VCaP (cell line): ENCODE measurements around the gene FIS1.
A peak's percentile ranks its signal among the peaks of the same experiment; 100 is the strongest.

Experiments used
- H3K27ac ChIP-seq: fragments of 450-650 bp; 2 replicates; pipeline ENCODE4 v1.5.1; 2017
- TF ChIP-seq, protein P1 (sequence below): fragments of 450-650 bp; conservative IDR thresholded peaks from 2 replicates; pipeline ENCODE4 v1.5.1; 2017; ENCODE audit warnings: mild to moderate bottlenecking, moderate library complexity

FIS1 gene

DNA sequence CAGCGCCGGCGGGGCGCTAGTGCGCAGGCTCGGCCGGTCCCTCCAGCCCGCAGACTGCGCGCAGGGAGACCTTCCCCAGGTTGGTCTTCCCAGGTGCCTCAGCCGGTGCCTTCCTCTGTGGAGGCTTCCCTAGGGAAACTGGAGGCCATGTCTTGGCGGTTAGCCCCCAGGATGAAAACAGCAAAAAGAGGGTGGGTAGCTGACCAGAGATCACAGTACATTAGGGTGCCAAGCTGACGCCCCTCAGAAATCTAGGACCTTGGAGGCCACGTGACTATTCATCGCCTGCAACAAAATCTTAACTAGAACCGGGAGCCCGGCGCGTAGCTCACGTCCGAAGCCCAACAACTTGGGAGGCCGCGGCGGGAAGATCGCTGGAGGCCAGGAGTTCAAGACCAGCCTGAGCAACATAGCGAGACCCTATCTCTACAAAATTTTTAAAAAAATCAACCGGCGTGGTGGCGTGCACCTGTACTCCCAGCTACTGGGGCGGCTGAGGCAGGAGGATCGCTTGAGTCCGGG, 327 bp upstream of the FIS1 start:
- TF ChIP-seq, protein P1, sequence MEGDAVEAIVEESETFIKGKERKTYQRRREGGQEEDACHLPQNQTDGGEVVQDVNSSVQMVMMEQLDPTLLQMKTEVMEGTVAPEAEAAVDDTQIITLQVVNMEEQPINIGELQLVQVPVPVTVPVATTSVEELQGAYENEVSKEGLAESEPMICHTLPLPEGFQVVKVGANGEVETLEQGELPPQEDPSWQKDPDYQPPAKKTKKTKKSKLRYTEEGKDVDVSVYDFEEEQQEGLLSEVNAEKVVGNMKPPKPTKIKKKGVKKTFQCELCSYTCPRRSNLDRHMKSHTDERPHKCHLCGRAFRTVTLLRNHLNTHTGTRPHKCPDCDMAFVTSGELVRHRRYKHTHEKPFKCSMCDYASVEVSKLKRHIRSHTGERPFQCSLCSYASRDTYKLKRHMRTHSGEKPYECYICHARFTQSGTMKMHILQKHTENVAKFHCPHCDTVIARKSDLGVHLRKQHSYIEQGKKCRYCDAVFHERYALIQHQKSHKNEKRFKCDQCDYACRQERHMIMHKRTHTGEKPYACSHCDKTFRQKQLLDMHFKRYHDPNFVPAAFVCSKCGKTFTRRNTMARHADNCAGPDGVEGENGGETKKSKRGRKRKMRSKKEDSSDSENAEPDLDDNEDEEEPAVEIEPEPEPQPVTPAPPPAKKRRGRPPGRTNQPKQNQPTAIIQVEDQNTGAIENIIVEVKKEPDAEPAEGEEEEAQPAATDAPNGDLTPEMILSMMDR, result no peak
- peak overlapping the region; percentile 98 for H3K27ac ChIP-seq

DNA sequence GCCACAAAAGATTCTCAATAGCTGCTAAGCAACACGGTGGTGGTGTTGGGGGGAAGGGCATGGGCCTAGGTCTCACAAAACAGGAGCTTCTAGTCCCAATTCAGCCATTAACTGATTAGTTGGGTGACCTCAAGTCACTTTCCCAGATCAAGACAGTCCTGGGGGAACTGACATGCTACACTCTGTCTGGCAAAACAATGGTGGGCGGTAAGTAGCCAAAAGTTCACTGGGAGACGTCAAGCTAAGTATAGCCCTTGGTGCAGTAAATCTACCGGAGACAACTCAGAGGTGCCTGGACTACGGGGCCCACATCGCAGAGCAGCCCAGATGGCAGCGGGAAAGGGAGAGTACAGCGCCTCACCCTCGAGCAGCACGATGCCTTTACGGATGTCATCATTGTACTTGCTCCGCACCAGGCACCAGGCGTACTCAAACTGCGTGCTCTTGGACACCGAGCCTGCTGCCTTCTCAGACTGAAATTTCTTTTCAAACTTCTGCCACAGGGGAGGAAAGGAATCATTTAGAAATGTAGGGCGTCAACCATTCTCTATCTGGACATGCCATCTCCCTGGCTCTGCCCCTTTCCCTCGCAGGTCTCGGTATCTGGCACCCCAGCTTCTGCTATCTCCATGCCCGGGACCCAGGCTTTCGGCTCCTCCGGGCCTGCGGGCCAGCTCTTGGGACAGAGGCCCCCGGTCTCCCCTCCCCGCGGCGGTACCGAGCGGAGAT, 1.1 kb downstream of the FIS1 start:
- H3K27ac ChIP-seq, result peak overlapping the region; percentile 98
- TF ChIP-seq, protein P1, result no peak

DNA sequence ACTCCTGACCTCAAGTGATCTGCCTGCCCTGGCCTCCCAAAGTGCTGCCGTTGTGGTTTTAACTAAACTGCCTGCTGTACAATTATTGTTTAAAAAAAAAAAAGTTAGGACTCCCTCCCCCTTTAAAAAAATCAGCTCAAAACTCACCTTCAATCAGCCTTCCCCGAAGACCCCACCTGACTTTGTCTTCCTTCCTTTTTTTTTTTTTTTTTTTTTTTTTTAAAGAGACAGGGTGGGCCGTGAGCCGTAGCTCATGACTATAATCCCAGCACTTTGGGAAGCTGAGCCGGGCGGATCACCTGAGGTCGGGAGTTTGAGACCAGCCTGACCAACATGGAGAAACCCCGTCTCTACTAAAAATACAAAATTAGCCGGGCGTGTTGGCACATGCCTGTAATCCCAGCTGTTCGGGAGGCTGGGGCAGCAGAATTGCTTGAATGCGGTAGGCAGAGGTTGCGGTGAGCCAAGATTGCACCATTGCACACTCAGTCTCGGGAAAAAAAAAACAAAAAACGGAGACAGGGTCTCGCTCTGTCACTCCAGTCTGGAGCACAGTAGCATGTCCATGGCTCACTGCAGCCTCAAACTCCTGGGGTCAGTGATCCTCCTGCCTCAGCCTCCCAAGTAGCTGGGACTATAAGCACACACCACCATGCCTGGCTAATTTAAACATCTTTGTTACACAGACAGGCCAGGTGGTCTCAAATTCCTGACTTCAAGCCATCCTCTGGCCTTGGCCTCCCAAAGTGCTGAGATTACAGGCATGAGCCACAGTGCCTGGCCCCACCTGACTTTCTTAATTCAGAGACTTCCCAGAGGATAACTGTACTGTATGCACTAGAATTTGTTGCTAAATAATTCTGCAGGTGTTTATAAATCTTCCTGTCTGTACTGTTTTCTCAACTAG, 3.2 kb downstream of the FIS1 start:
- TF ChIP-seq, protein P1, result no peak
- H3K27ac ChIP-seq, result no peak overlapping the region

DNA sequence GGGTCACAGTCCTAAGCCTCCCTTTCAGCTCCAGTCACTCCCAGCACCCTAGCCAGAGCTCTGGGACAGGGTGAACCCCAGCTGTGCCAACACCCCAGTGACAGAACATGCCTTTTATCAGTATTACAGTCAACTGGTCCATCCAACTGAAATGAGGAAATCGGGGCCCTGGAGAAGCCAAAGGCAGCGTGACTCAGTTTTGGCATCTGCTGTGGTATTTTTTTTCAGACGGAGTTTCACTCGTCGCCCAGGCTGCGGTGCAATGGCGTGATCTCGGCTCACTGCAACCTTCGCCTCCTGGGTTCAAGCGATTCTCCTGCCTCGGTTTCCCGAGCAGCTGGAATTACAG, 3.9 kb downstream of the FIS1 start:
- TF ChIP-seq, protein P1, result no peak
- H3K27ac ChIP-seq, result no peak overlapping the region

DNA sequence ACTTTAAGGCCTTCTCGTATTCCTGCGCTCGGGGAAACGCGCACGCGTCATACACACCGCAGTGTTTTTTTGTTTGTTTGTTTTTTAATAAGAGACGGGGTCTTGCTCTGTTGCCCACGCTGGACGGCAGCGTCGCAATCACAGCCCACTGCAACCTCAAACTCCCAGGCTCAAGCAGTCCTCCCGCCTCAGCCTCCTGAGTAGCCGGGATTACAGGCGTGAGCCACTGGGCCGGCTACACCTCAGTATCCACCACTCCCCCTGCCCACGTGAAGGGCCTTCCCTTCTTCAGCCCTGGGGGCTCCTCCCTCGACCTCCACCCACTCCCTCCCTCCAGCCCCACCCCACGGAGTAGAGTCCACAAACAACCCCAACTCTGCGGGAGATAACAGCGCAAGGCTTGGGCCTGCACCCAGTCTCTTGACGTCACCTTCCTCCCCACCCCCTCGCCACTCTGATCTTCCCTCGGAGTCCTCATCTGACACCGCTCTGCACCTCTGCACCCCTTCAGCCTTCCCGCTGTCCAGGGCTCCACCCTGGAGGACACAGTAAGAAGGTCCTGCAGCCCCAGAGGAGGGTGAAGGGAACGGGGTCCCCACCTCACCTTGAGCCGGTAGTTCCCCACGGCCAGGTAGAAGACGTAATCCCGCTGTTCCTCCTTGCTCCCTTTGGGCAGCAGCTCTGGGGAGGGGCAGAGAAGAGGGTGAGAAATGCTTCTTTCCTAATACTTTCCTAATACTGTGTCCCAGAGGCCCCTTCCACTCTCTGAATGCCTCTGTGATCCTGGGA, 4.5 kb downstream of the FIS1 start:
- no peak overlapping the region for H3K27ac ChIP-seq
- TF ChIP-seq, protein P1, result no peak

DNA sequence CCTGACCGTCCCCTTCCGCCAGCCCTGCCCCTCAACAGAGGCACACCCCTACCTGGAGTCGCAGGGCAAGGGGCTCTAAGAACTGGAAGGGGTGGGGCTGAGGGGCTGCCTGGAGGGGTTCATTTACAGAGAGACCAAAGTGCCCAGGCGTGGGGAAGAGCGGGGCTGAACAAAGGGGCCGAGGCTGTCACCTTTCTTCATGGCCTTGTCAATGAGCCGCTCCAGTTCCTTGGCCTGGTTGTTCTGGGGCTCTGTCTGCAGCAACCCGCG, 5.0 kb downstream of the FIS1 start:
- TF ChIP-seq, protein P1, result no peak
- no peak overlapping the region for H3K27ac ChIP-seq
